ACHN (cell line): Measurements from ENCODE around the gene TREM1.
"Not testable (repeated sequence)": the region's sequence is repeated elsewhere in the genome, so short reads cannot be mapped to it uniquely, and the experiment has no call there.

ENCODE experiments used
- DNase-seq: peaks from one replicate; pipeline ENCODE4 v3.0.0-alpha.2; 2015
- in situ Hi-C: cut with HindIII; loops from 2 replicates; pipeline ENCODE4 v1.10.0; 2017; ENCODE audit warnings: low sequenced_read_pairs, low pct_ligation_motif_present, low pct_unique_long_range_greater_than_20kb

Gene TREM1

GRCh38 chr6:41302638-41303037 is 16.2 kb upstream of the TREM1 start:
- in situ Hi-C loops, result no loop called here
- no peak for DNase-seq

- DNase-seq, result no peak
- in situ Hi-C loops, result no loop called here
Observed at GRCh38 chr6:41298785-41299502, 12.5 kb upstream of the TREM1 start.

GRCh38 chr6:41297248-41297647 is 10.8 kb upstream of the TREM1 start:
- in situ Hi-C loops, DNase-seq: not testable (repeated sequence)

GRCh38 chr6:41294214-41294872 is 7.9 kb upstream of the TREM1 start:
- no peak for DNase-seq
- in situ Hi-C loops, result no loop called here

GRCh38 chr6:41291717-41292116 is 5.2 kb upstream of the TREM1 start:
- no peak for DNase-seq

GRCh38 chr6:41289815-41290214 is 3.3 kb upstream of the TREM1 start:
- DNase-seq, result no peak
- in situ Hi-C loops, result no loop called here

More at GRCh38 chr6:41291717-41292116, 5.2 kb upstream of the TREM1 start:
- in situ Hi-C loops, result no loop called here

GRCh38 chr6:41288754-41289129 is 2.3 kb upstream of the TREM1 start:
- in situ Hi-C loops, result no loop called here
- DNase-seq, result no peak

- no peak for DNase-seq
- in situ Hi-C loops, result no loop called here
Observed at GRCh38 chr6:41288030-41288753, 1.7 kb upstream of the TREM1 start.

GRCh38 chr6:41284726-41285125 is 1.8 kb downstream of the TREM1 start:
- no peak for DNase-seq
- in situ Hi-C loops, result no loop called here

GRCh38 chr6:41283600-41283999 is 2.9 kb downstream of the TREM1 start:
- in situ Hi-C loops, result no loop called here
- DNase-seq, result no peak

- no peak for DNase-seq
- in situ Hi-C loops, result no loop called here
Observed at GRCh38 chr6:41280381-41281057, 6.0 kb downstream of the TREM1 start.

- DNase-seq, result peak; percentile 56
- in situ Hi-C loops, result no loop called here
Observed at GRCh38 chr6:41278699-41279405, 7.6 kb downstream of the TREM1 start.

- DNase-seq, result no peak
- in situ Hi-C loops, result no loop called here
Observed at GRCh38 chr6:41277605-41278004, 8.9 kb downstream of the TREM1 start.

GRCh38 chr6:41275489-41275888 is 11.0 kb downstream of the TREM1 start:
- no peak for DNase-seq
- in situ Hi-C loops, result no loop called here

- DNase-seq, result no peak
Observed at GRCh38 chr6:41274256-41274655, 12.2 kb downstream of the TREM1 start.

GRCh38 chr6:41273714-41274113 is 12.8 kb downstream of the TREM1 start:
- no peak for DNase-seq
- in situ Hi-C loops, result no loop called here

More at GRCh38 chr6:41274256-41274655, 12.2 kb downstream of the TREM1 start:
- in situ Hi-C loops, result no loop called here

- DNase-seq, result no peak
- in situ Hi-C loops, result no loop called here
Observed at GRCh38 chr6:41272591-41273240, 13.8 kb downstream of the TREM1 start.

- in situ Hi-C loops, result no loop called here
- DNase-seq, result no peak
Observed at GRCh38 chr6:41271901-41272395, 14.5 kb downstream of the TREM1 start.
